ENCODE results near the gene LRRC59. TPM values are rescaled to one million over a fixed set of nuclear protein-coding genes. Genes with fewer than 3 reads are reported as not detected.

The LRRC59 gene
- total and polyA plus RNA-seq, 2 of the 8 experiments (the other 6 are each of a cell fraction or from before 2014, with no cell fraction given): 48.3 to 117 TPM

- no peak for TF ChIP-seq ZNF274 (IDR thresholded peaks at IDR 0.05; ENCODE audit: borderline replicate concordance, extremely low read depth, low read length)
- no peak for TF ChIP-seq PHF8 (conservative IDR thresholded peaks at IDR 0.05; ENCODE audit: low read depth, low read length)
Observed at GRCh38 chr17:50344731-50345365, 52.5 kb downstream of the LRRC59 start (continued).
